NOMO-1 treated with dmso at 0.1 percent for 144 hours (cell line): ENCODE measurements around the gene TMEM258.

ENCODE experiments used
- DNase-seq: peaks from one replicate; lab custom pipeline; 2025; ENCODE audit not compliant: unreplicated experiment; lab: John Stamatoyannopoulos, UW

The TMEM258 gene

DNA sequence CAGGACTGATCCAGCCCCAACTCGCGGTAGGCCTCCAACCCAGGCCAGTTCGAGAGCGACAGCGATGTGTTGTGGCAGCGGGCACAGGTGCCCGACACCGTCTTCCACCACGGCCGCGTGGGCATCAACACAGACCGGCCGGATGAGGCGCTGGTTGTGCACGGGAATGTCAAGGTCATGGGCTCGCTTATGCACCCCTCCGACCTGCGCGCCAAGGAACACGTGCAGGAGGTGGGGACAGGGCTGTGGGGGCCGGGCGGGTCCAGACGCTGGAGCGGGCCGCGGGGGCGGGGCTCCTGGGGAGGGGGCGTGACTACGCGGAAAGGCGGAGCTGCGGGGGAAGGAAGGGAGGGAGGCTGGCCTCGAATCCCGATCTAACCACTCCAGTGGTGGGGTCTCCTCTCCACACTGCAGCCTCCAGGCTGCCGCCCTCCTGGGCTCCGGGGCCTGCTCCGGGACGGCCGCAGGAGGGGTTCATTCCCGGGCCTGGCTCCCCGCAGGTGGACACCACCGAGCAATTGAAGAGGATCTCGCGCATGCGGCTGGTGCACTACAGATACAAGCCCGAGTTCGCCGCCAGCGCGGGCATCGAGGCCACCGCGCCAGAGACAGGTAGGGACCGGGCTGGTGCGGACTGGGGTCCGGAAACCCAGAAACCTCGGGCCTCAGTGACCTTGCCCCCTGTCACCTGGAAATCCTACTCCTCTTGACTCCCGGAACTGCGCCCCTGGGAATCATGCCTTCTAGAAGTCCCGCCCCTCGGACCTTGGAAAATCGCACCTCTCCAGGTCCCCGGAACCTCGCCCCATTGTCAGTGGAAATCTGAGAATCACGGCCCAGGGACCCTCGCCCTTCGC, 14.9 kb downstream of the TMEM258 start:
- DNase-seq, result peak; percentile 23

- peak; percentile 33 for DNase-seq
Observed at GRCh38 chr11:61776561-61777075, 15.8 kb downstream of the TMEM258 start.

DNA sequence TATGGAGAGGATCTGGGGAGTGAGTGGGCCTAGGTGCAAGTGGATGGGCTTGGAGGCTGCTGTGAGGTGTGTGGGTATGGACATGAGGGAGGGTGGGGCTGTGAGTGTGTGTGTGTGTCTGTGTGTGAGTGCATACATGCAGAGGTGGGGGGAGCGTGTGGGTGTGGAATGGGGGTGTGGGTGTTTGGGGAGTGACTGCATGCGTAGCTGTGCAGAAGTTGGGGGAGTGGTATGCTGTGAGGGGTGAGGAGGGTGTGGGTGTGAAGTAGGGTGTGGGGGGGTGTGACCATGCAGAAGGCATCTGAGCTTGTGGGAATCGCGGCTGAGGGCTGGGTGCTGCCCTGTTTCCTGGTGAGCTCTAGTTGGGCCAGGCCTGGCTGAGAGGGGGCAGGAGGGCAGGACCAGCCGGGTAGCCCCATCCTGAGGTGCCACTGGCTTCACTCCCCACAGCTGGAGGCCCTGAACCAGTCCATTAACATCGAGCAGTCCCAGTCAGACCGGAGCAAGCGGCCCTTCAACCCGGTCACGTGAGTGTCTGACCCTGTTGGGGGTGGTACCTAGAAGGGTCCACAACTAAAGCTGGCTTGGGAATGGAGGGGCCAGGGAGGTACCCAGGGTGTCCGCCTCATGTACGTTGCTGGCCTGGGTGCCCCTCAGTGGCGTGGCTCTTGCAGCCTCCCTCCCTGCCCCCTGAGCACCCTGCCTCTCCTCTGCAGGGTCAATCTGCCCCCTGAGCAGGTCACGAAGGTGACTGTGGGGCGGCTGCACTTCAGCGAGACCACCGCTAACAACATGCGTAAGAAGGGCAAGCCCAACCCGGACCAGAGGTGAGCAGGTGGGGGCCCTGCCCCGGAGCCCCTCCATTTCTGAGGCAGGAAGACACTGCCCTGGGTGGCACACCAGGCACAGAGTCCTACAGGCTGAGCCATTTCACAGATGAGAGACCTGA, 16.5 kb downstream of the TMEM258 start:
- no peak for DNase-seq

- no peak for DNase-seq
Observed at GRCh38 chr11:61775106-61775505, 17.3 kb downstream of the TMEM258 start.

DNA sequence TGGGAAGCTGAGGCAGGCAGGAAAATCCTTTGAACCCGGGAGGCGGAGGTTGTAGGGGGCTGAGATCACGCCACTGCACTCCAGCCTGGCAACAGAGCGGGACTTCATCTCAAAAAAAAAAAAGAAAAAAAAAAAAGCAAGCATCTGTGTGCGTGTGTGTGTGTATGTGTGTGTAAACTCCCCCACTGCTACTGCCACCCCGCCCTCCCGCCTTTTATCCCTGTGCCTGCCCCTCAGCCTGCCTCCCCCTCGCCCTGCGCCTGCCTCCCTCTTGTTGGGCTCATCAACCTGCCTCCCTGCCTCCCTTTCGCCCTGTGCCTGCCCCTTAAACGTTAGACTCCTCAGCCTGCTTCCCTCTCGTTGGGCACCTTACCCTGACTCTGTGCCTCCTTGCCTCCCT, 18.0 kb downstream of the TMEM258 start:
- no peak for DNase-seq

GRCh38 chr11:61773809-61774208, 18.6 kb downstream of the TMEM258 start:
- DNase-seq, result no peak

GRCh38 chr11:61773356-61773755, 19.0 kb downstream of the TMEM258 start:
- DNase-seq, result no peak

DNA sequence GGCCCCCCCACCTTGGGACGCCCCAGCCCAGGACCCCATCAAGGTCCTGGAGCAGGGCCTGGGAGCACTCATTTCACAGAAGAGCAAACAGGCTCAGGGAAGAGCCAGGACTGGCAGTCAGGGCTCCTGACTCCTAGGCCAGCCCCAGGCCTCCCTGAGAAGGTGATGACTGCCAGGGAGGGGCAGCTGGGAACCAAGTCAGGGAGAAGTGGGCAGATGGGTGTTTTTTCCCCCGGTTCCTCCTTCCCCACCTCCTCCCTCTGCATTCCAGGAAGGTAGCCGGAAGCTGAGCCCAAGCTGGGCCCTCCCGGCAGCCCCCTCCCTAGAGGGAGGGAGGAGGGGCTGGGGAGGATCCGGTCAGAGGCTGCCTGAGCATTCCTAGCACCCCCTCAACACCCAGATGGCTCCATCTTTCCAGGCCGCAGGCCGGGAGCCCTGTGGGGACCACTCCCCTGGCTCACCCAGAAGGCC, 20.4 kb downstream of the TMEM258 start:
- DNase-seq, result no peak

DNA sequence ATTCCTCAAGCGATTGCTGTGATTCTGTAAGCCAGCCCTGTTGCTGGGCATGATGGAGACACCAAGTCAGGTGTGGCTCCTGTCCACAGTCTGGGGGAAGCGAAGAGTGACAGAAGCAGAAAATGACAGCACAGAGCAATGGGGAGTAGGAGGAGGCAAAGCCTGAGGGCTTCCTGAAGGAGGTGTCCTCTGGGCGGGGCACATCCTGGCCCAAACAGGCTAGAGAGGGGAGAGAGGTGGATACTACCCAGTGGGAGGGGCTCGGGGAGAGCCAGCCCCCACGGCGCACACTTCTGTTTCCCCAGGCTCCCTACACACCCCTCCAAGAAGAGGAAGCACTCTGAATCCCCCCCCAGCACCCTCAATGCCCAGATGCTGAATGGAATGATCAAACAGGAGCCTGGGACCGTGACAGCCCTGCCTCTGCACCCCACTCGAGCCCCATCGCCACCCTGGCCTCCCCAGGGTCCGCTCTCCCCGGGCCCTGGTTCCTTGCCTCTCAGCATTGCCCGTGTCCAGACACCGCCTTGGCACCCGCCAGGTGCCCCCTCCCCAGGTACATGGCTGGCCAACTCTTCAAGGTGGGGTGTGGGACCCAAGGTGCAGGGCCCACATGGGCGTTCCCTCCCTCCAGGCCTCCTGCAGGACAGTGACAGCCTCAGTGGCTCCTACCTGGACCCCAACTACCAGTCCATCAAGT, 21.1 kb downstream of the TMEM258 start:
- no peak for DNase-seq

DNA sequence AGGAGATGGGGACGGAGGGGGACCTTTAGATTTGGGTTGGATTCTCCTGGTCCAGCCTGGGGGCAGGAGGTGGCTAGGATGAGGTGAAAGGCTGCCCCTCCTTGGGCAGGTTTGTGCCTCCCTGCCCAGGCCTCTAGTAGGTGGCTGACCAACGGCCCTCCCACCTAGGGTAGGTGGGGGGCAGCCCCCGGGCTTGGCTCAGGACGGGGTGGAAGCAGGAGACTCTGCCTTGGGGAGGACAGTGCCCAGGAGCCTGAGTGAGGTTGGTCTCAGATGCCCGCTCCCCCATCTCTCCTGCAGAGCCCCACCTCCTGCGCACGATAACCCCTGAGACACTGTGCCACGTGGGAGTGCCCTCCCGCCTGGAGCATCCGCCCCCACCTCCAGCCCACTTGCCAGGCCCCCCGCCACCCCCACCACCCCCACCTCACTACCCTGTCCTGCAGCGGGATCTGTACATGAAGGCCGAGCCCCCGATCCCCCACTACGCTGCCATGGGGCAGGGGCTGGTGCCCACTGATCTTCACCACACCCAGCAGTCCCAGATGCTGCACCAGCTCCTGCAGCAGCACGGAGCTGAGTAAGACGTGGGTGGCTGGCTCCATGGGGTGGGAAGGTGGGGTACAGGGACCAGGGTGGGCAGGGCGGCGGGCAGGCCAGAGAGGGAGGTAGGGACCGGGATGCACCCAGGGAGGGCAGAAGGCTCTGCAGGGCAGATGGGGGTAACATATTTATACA, 22.3 kb downstream of the TMEM258 start:
- DNase-seq, result no peak

DNA sequence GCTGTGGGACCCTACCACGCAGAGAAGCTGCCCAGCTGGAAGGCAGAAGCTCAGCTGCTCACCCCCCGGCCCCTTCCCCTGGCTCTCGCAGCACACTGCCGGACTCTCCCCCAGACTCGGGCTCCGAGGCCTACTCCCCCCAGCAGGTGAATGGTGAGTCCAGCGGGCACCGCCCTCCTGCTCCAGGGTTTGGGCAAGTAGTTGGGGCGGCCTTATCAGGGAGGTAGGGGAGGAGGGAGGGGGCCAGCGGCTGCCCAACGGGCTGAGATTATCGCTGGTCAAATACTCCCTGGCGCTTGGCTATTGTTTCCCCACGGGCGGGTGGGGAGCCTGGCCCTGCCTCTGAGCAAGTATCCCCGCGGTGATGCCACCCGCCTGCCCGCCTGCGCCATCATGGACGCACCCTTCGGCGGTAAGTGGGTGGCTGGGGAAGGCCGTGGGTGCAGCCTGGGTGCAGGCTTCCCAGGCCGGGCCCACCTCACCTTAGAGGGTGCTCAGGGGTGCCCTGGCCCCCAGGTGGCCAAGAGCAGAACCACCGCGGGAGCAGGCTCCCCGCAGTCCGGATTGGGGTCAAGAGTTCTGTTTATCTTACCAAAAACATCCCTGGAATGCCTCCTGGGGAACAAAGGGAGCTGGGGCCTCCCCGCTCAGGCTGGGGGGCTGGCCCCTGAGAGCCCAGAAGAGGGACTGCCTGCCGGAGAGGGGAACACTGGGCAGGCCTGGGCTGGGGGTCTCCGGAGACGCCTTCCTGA, 23.1 kb downstream of the TMEM258 start:
- DNase-seq, result no peak

GRCh38 chr11:61768376-61769076, 23.9 kb downstream of the TMEM258 start:
- no peak for DNase-seq

DNA sequence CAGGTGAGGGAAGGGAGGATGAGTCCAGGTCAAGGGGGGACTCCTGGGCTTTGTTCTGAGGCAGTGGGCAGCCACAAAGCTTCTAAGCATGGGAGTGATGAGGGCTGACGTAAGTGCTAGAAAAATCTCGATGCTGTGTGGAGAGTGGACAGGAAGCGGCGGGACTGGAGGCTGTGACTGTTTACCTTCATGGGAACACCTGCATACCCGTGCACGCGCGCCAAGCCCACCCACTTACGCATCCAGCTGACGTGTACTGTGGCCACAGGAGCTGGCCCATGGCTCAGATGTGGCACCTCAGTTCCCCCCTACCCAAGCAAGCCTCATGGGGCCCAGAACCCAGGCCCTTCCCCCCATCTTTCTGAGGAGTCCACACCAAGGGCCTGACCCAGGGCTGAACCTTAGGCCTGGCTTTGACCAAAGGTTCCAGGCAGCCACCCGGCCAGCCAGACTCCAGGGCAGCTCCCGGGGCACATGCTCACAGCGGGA, 26.0 kb downstream of the TMEM258 start:
- no peak for DNase-seq

- no peak for DNase-seq
Observed at GRCh38 chr11:61765550-61766253, 26.7 kb downstream of the TMEM258 start.

GRCh38 chr11:61764606-61765260, 27.7 kb downstream of the TMEM258 start:
- no peak for DNase-seq

DNA sequence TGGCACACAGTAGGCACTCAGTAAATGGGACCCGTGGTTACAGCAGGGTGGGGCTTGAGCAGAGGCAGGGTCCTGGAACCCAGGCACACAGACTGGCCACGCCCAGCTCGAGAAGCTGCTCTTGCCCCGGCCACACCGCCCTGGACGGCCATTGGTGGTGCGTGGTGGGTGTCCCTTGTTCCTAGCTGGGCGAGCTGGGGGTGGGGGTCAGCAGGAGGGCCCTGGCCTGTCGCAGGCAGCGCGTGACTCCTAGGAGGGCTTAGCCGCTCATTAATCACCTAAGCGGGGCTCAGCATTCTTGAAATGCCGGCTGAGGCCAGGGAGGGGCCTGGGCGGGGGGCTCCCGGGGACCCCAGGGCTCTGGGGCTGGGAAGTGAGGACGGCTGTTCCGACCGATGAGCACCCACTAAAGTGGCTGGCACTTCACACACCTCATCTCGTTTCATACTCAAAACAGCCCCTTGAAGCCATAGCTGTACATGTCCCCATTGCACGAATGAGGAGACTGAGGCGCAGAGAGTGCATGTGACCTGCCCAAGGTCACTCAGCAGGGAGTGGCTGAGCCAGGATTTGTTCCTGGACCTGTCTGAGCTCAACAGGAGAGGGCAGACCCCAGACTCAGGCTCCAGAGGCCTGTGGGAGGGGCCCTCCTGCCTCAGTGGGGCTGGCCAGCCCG, 28.3 kb downstream of the TMEM258 start:
- no peak for DNase-seq

GRCh38 chr11:61762798-61763197, 29.6 kb downstream of the TMEM258 start:
- DNase-seq, result no peak
